ENCODE data around the gene SMYD3.

- TF ChIP-seq YY1 (IDR thresholded peaks at IDR 0.05; ENCODE audit: insufficient read depth, insufficient read length) (no peak), ZNF274 (IDR thresholded peaks at IDR 0.05; ENCODE audit: low read depth, low read length) (no peak)
Measured at GRCh38 chr1:246058466-246058865, 448.6 kb downstream of the SMYD3 start.
